Epithelial cell of esophagus (primary cell): ENCODE measurements around the gene CHID1.

ENCODE experiments used
- DNase-seq: peaks from one replicate; pipeline ENCODE4 v3.0.0; 2010; ENCODE audit warnings: low read depth
- H3K4me3 ChIP-seq: 2 replicates; pipeline ENCODE4 v1.5.1; 2011; ENCODE audit warnings: mild to moderate bottlenecking, low read length, control low read depth
- CTCF ChIP-seq: IDR thresholded peaks from 2 replicates; pipeline ENCODE4 v1.5.1; 2011; ENCODE audit warnings: low read depth, mild to moderate bottlenecking, low read length, control low read depth, inconsistent platforms; ENCODE audit not compliant: insufficient read depth; ENCODE audit errors: missing control alignments

CHID1 gene

DNA sequence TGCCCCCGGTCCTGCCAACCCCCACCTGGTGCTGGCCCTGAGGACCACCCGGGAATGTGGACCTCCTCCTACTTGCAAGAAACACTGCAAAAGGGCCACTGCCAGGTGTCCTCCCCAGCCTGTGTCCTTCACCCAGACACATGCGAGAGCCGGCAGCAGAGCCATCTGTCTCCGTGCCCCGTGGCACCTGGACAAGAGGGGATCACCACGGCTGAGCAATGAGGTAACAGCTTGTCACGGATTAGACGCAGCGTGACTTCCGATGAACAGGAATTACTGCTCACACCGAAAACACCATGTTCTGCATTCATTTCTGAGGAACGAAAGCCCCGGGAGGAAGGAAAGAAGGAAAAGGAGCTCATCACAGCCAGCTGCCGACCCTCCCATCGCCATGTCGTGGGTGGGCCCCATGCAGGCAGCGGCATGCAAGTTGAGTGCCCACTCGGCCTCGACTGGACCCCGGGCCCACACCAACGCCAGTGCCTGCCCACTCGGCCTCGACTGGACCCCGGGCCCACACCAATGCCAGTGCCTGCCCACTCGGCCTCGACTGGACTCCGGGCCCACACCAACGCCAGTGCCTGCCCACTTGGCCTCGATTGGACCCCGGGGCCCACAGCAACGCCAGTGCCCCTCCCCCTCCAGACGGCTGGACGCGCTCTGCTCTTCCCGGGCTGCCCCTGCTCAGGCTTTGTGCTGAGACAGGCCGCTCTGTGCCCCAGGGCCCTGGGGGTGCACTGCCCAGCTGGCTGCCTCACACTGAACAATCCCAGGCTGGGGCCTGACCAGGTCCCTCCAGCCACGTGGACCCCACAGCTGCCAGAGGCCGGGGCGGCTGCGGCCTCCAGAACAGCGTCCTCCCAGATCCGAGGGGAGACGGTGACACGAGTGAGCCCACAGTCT lies 22.0 kb downstream of the CHID1 start:
- no peak for DNase-seq
- H3K4me3 ChIP-seq = no peak overlapping the region
- TF ChIP-seq CTCF = no peak

GRCh38 chr11:887589-887988 lies 23.0 kb downstream of the CHID1 start:
- no peak overlapping the region for H3K4me3 ChIP-seq
- DNase-seq = no peak
- no peak for TF ChIP-seq CTCF

GRCh38 chr11:886568-886967 lies 24.0 kb downstream of the CHID1 start:
- DNase-seq = no peak
- TF ChIP-seq CTCF = no peak
- H3K4me3 ChIP-seq = no peak overlapping the region

DNA sequence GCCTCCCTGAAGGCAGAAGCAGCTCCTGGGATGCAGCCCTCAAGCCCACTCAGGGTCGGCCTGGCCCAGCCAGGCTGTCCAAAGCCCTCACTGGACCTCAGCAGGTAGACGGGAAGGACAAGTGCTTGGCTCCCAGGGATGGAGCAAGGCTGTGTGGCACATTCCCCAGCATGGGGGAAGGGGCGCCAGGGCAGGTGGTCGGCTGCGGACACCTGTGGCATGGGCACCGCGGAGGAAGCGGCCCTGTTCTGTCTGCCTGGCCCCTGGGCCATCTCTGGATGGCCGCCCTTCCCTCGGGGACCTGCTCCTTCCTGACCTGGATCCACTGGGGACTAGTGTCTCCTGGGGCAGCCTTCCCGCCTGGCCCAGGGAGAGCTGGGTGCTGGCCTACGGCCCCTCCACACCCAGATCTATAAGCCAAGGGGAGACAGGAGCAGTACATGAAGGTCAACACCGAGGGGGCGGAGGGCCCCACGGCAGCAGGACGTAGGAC lies 26.0 kb downstream of the CHID1 start:
- H3K4me3 ChIP-seq = no peak overlapping the region

GRCh38 chr11:883527-883926 lies 27.1 kb downstream of the CHID1 start:
- TF ChIP-seq CTCF = no peak
- DNase-seq = no peak
- no peak overlapping the region for H3K4me3 ChIP-seq

More for the DNA sequence above, 26.0 kb downstream of the CHID1 start:
- DNase-seq = no peak
- TF ChIP-seq CTCF = no peak

GRCh38 chr11:882596-882995 lies 28.0 kb downstream of the CHID1 start:
- TF ChIP-seq CTCF = no peak
- DNase-seq = no peak
- H3K4me3 ChIP-seq = no peak overlapping the region
